ENCODE measurements around the gene MTFR1L. TPM values are rescaled to one million over a fixed set of nuclear protein-coding genes. Genes with fewer than 3 reads are reported as not detected.

Gene MTFR1L
- total and polyA plus RNA-seq, 9 of the 15 experiments (the other 6 are each of a cell fraction or from before 2014, with no cell fraction given) = 41.4 to 98.5 (median 53.7) TPM

DNA sequence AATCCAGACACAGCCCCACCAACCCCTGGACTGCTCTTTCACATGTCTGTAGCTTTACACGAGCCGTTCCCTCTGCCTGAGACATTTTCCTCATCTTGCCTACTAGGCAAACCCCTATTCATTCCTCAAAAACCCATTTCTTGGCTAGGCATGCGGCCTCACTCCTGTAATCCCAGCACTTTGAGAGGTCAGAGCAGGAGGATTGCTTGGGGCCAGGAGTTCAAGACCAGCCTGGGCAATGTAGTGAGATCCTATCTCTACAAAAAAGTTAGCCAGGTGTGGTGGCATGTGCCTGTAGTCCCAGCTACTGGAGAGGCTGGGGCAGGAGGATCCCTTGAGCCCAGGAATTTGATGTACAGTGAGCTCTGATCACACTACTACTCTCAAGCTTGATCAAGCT, 44.7 kb downstream of the MTFR1L start:
- 85% methylated on average over 3 of the region's 3 CpGs for WGBS (ENCODE audit: insufficient coverage, low coverage, missing lambda C conversion rate)
- ATAC-seq = no peak
- peaks cover 11% of the 10 kb centered on the region; the same call in 1 of the 3 replicates for H3K36me3 ChIP-seq (ENCODE audit: control insufficient read depth, insufficient read depth, low read length)
- H3K79me2 ChIP-seq (ENCODE audit: control insufficient read depth, insufficient read depth, low read length) = peaks cover 14% of the 10 kb centered on the region
- FAIRE-seq = no peak
- in situ Hi-C loops (cut with MboI) (no loop called here), intact Hi-C loops (cut with micrococcal nuclease) (loop anchor here (5.0 kb wide), 1 partner anchor 368 kb away; the partner anchor contains the start of gene CEP85)
- H4K20me1 ChIP-seq (replicated peaks; ENCODE audit: control insufficient read depth, insufficient read depth, low read length) = no peaks in the 10 kb centered on the region
- TF ChIP-seq ZNF121 (CRISPR knock-in tag; conservative IDR thresholded peaks at IDR 0.05) (peak; percentile 69; the same call in 1 of the 2 replicates), ZNF431 (CRISPR knock-in tag; IDR thresholded peaks at IDR 0.05) (no peak)
- POLR2A ChIA-PET = interaction anchor here (0.6 to 1.6 kb wide), 5 partner anchors 16 to 55 kb away, joined by 3 to 4 read pairs (median 3); no protein-coding TSS in a partner anchor
- CTCF ChIA-PET (ENCODE audit: low intra/inter-chr PET ratio) = no interaction called here
- no peak overlapping the region for H3K27ac ChIP-seq (ENCODE audit: extremely low read depth, low read depth, low read length)
- no peaks in the 10 kb centered on the region for H3K27me3 ChIP-seq (ENCODE audit: control insufficient read depth in 2 of 2, insufficient read depth in 2 of 2, low read length in 2 of 2)
- no peaks in the 10 kb centered on the region for H3K9me3 ChIP-seq (replicated peaks; ENCODE audit: control insufficient read depth, insufficient read depth, low read depth, low read length)
- no TSS peak for BruUV-seq (replicated peaks)
- no peaks in the 10 kb centered on the region for H3K9me1 ChIP-seq (ENCODE audit: control insufficient read depth, insufficient read depth, low read length)
- no peak overlapping the region for H2AFZ ChIP-seq (ENCODE audit: low read depth, low read length)
- H3K4me2 ChIP-seq (ENCODE audit: insufficient read depth, low read length) = no peak overlapping the region
- peaks cover 21 to 42% of the 10 kb centered on the region in 2 experiments for H3K4me1 ChIP-seq (replicated peaks in 1 of 2; ENCODE audit: control insufficient read depth in 2 of 2, insufficient read depth in 2 of 2, low read length in 2 of 2)
- H3K4me3 ChIP-seq = no peak overlapping the region
- peak overlapping the region in 1 of 2 experiments; percentile 10; a peak in 1 of 4 replicates for H3K9ac ChIP-seq (ENCODE audit: insufficient read depth in 1 of 2, low read depth in 2 of 2, low read length in 2 of 2)
- no peak for DNase-seq (ENCODE audit: extremely low read depth in 1 of 4, low spot score in 3 of 4)

DNA sequence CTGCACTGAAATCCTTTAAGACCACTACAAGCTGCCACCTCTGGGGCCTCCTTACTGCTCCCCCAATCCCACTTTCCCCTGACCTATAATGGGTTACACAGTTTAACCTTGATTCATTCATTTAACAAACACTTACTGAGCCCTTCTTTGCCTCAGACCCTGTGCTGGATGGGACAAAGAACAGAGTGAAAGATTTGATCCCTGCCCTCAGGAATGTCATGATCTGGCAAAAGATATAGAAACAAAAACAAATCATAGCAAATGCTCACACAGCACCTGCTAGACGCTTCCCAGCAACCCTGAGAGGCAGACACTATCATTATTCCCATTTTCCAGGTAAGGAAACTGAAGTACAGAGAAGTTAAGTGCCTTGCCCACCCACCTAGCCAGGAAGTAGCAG, 46.5 kb downstream of the MTFR1L start:
- no peaks in the 10 kb centered on the region for H3K9me3 ChIP-seq (replicated peaks; ENCODE audit: control insufficient read depth, insufficient read depth, low read depth, low read length)
- BruUV-seq (replicated peaks) = no TSS peak
- no peak overlapping the region for H3K27ac ChIP-seq (ENCODE audit: extremely low read depth, low read depth, low read length)
- no peak overlapping the region for H3K4me3 ChIP-seq
- no peaks in the 10 kb centered on the region for H3K9me1 ChIP-seq (ENCODE audit: control insufficient read depth, insufficient read depth, low read length)
- H3K79me2 ChIP-seq (ENCODE audit: control insufficient read depth, insufficient read depth, low read length) = no peaks in the 10 kb centered on the region
- WGBS (ENCODE audit: insufficient coverage, low coverage, missing lambda C conversion rate) = 10% methylated on average over 1 of the region's 1 CpG
- H2AFZ ChIP-seq (ENCODE audit: low read depth, low read length) = no peak overlapping the region
- FAIRE-seq (no peak), ATAC-seq (no peak), DNase-seq (ENCODE audit: extremely low read depth in 1 of 4, low spot score in 3 of 4) (peak in 1 of 4 experiments; percentile 3)
- intact Hi-C loops (cut with micrococcal nuclease) = no loop called here
- no peak overlapping the region for H3K9ac ChIP-seq (ENCODE audit: insufficient read depth in 1 of 2, low read depth in 2 of 2, low read length in 2 of 2)
- in situ Hi-C loops (cut with MboI) = no loop called here
- peaks cover 11% of the 10 kb centered on the region; the same call in 1 of the 3 replicates for H3K36me3 ChIP-seq (ENCODE audit: control insufficient read depth, insufficient read depth, low read length)
- no peak overlapping the region for H3K4me2 ChIP-seq (ENCODE audit: insufficient read depth, low read length)
- TF ChIP-seq KDM1A (IDR thresholded peaks at IDR 0.05) = peak in 1 of 2 experiments; percentile 18; a peak in 1 of 4 replicates
- TF ChIP-seq ZNF212 (CRISPR knock-in tag; IDR thresholded peaks at IDR 0.05) = no peak
- 0 out of 2 replicates have a peak, but pooled peaks have one; percentile 23 for TF ChIP-seq ZFX (CRISPR knock-in tag; IDR thresholded peaks at IDR 0.05)
- TF ChIP-seq ELF4 (CRISPR knock-in tag; IDR thresholded peaks at IDR 0.05) = no peak
- ChIA-PET CTCF (ENCODE audit: low intra/inter-chr PET ratio) (no interaction called here), POLR2A (no interaction called here)
- peaks cover 23 to 41% of the 10 kb centered on the region in 2 experiments for H3K4me1 ChIP-seq (replicated peaks in 1 of 2; ENCODE audit: control insufficient read depth in 2 of 2, insufficient read depth in 2 of 2, low read length in 2 of 2)
- H3K27me3 ChIP-seq (ENCODE audit: control insufficient read depth in 2 of 2, insufficient read depth in 2 of 2, low read length in 2 of 2) = no peaks in the 10 kb centered on the region
- no peaks in the 10 kb centered on the region for H4K20me1 ChIP-seq (replicated peaks; ENCODE audit: control insufficient read depth, insufficient read depth, low read length)
